NB4 (cell line): ENCODE measurements around the gene RAB11FIP3.
A peak's percentile ranks its signal among the peaks of the same experiment; 100 is the strongest.

Experiments used
- DNase-seq: peaks from one replicate; pipeline ENCODE4 v3.0.0; 2010; ENCODE audit warnings: low read depth
- H3K4me3 ChIP-seq: one replicate; pipeline ENCODE4 v1.5.1; 2011; ENCODE audit warnings: mild to moderate bottlenecking, low read depth, low read length, moderate library complexity
- CTCF ChIP-seq: IDR thresholded peaks from one replicate; pipeline ENCODE4 v1.5.1; 2012; ENCODE audit warnings: low read depth, low read length
- MAX ChIP-seq: IDR thresholded peaks from 2 replicates; pipeline ENCODE4 v1.6.1; 2011; ENCODE audit warnings: low read depth, low read length
- MYC ChIP-seq: IDR thresholded peaks from 2 replicates; pipeline ENCODE4 v1.6.1; 2011; ENCODE audit warnings: low read depth, low read length
- POLR2A ChIP-seq: IDR thresholded peaks from 2 replicates; pipeline ENCODE4 v1.6.1; 2011; ENCODE audit warnings: mild to moderate bottlenecking; ENCODE audit not compliant: insufficient read length; ENCODE audit errors: extremely low read depth

The RAB11FIP3 gene

GRCh38 chr16:524274-525040, 99.0 kb downstream of the RAB11FIP3 start:
- TF ChIP-seq MAX = no peak
- no peak for TF ChIP-seq MYC
- TF ChIP-seq POLR2A = no peak
- TF ChIP-seq CTCF = no peak
- DNase-seq = no peak
- no peak overlapping the region for H3K4me3 ChIP-seq

- TF ChIP-seq CTCF = no peak
- no peak for TF ChIP-seq POLR2A
- TF ChIP-seq MAX = no peak
- no peak for TF ChIP-seq MYC
- no peak overlapping the region for H3K4me3 ChIP-seq
- no peak for DNase-seq
These were observed 99.7 kb downstream of the RAB11FIP3 start for GRCh38 chr16:525123-525519.

- peak overlapping the region; percentile 69 for H3K4me3 ChIP-seq
- no peak for TF ChIP-seq POLR2A
- no peak; the same call in 1 of the 2 replicates for TF ChIP-seq MAX
- TF ChIP-seq CTCF = no peak
- no peak for TF ChIP-seq MYC
- peak; percentile 76 for DNase-seq
These were observed 100.2 kb downstream of the RAB11FIP3 start for GRCh38 chr16:525520-526180.

- DNase-seq = peak; percentile 52
- TF ChIP-seq POLR2A (no peak), MAX (peak; percentile 45), MYC (no peak), CTCF (no peak)
- peak overlapping the region; percentile 69 for H3K4me3 ChIP-seq
These were observed 100.9 kb downstream of the RAB11FIP3 start for GRCh38 chr16:526181-527014.

GRCh38 chr16:527015-527903, 101.8 kb downstream of the RAB11FIP3 start, which contains the start of gene CAPN15:
Gene CAPN15, plus strand, starts transcription at chr16:527712. Its CDS starts 19,127 bp downstream, at chr16:546839.
- DNase-seq = peak; percentile 87
- peak within 1 kb of the TSS; percentile 79 for H3K4me3 ChIP-seq
- TF ChIP-seq MAX = no peak
- TF ChIP-seq POLR2A = peak; percentile 43
- 0 out of 2 replicates have a peak, but pooled peaks have one; percentile 6 for TF ChIP-seq MYC
